ENCODE measurements around the gene TCF25.

- TF ChIP-seq, protein P1, sequence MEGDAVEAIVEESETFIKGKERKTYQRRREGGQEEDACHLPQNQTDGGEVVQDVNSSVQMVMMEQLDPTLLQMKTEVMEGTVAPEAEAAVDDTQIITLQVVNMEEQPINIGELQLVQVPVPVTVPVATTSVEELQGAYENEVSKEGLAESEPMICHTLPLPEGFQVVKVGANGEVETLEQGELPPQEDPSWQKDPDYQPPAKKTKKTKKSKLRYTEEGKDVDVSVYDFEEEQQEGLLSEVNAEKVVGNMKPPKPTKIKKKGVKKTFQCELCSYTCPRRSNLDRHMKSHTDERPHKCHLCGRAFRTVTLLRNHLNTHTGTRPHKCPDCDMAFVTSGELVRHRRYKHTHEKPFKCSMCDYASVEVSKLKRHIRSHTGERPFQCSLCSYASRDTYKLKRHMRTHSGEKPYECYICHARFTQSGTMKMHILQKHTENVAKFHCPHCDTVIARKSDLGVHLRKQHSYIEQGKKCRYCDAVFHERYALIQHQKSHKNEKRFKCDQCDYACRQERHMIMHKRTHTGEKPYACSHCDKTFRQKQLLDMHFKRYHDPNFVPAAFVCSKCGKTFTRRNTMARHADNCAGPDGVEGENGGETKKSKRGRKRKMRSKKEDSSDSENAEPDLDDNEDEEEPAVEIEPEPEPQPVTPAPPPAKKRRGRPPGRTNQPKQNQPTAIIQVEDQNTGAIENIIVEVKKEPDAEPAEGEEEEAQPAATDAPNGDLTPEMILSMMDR (IDR thresholded peaks at IDR 0.05 in 8 of 11, conservative IDR thresholded peaks at IDR 0.05 in 3 of 11), result no peak
- TF ChIP-seq POLR2A (IDR thresholded peaks at IDR 0.05) (no peak), POLR2AphosphoS5 (IDR thresholded peaks at IDR 0.05) (peak in 2 of 3 donors; percentile 40 to 55)
These were observed 33.0 kb downstream of the TCF25 start for GRCh38 chr16:89906140-89907025.

Data from spleen (tissue), 7 donors.